Ectodermal cell (in vitro differentiated cells): Measurements from ENCODE around the gene FMN2.

Experiments used
- H3K27ac ChIP-seq: 2 replicates; pipeline ENCODE4 v1.7.0; 2013; ENCODE audit warnings: mild to moderate bottlenecking, low read depth, low read length; ENCODE audit not compliant: insufficient read depth, poor library complexity, severe bottlenecking
- H3K27me3 ChIP-seq: 2 replicates; pipeline ENCODE4 v1.7.0; 2013; ENCODE audit warnings: mild to moderate bottlenecking, low read length; ENCODE audit not compliant: insufficient read depth, control insufficient read depth, poor library complexity, severe bottlenecking
- H3K36me3 ChIP-seq: one replicate; pipeline ENCODE4 v1.7.0; 2013; ENCODE audit warnings: low read length; ENCODE audit not compliant: control insufficient read depth, insufficient read depth
- H3K4me1 ChIP-seq: one replicate; pipeline ENCODE4 v1.7.0; 2013; ENCODE audit warnings: low read length; ENCODE audit not compliant: control insufficient read depth, insufficient read depth
- H3K4me3 ChIP-seq: 2 replicates; pipeline ENCODE4 v1.7.0; 2013; ENCODE audit warnings: low read depth, low read length, control low read depth; ENCODE audit not compliant: insufficient read depth
- H3K9me3 ChIP-seq: 2 replicates; pipeline ENCODE4 v1.7.0; 2013; ENCODE audit warnings: mild to moderate bottlenecking, low read length, moderate library complexity; ENCODE audit not compliant: control insufficient read depth
- WGBS, 2 experiments: methylation state at CpG; one replicate each; pipeline ENCODE4 v1.1.7; 2013; ENCODE audit warnings: missing lambda C conversion rate in 2 of 2; 5-methylcytosine and 5-hydroxymethylcytosine counted together

Gene FMN2

DNA sequence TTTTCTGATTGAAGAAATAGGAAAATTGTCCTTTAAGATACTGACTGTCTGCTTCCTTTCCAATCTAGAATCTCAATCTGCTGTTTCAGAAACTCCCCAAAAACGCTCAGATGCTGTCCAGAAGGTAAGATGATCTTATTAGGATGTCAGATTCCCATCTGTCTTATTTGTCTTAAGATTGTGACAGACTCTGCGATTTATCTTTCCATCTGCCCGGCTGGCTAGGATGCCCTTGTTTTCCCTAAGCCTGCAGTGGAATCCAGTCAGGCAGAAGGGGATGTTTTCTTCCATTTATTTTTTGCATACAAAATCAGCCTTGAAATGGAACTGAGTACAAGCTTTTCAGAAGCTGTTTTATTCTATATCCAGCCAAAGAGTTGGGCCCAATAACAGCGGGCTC lies 96.5 kb downstream of the FMN2 start:
- H3K4me3 ChIP-seq = no peak overlapping the region
- no peaks in the 10 kb centered on the region for H3K27me3 ChIP-seq
- H3K9me3 ChIP-seq = no peaks in the 10 kb centered on the region
- H3K36me3 ChIP-seq = no peaks in the 10 kb centered on the region
- H3K27ac ChIP-seq = no peak overlapping the region
- H3K4me1 ChIP-seq = no peaks in the 10 kb centered on the region
- 96 to 98% methylated on average over 4 of the region's 4 CpGs for WGBS, 2 experiments

DNA sequence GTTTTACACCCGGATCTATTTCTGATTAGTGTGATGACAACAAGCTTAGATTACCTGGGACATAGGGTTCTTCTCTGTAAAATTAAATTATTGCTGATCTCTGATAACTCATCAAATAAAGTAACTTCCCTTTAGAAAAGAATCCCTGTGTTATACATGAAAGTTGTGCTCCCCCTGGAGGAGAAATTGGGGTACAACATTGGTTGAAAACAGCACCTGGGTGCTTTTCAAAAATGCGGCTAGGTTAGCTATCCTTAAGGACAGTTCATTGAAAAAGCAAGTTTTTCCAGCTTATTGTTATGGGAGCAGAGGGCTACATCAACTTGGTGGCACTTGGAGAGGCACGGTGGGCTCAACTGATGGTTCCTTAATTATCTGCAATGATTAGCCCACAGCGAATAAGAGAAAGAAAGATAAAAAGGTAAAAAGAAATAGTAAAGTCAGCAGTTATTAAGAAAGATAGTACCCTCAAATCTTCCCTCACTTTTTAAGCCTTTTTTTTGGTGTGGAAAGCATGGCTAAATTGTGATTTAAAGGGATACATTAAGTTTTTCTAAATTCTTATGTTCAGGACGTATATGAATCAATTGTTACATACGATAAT lies 97.8 kb downstream of the FMN2 start:
- no peaks in the 10 kb centered on the region for H3K9me3 ChIP-seq
- H3K4me1 ChIP-seq = no peaks in the 10 kb centered on the region
- H3K27ac ChIP-seq = no peak overlapping the region
- no peaks in the 10 kb centered on the region for H3K27me3 ChIP-seq
- WGBS, 2 experiments = 48 to 67% methylated on average over 4 to 6 of the region's 6 CpGs
- H3K4me3 ChIP-seq = no peak overlapping the region
- H3K36me3 ChIP-seq = no peaks in the 10 kb centered on the region

DNA sequence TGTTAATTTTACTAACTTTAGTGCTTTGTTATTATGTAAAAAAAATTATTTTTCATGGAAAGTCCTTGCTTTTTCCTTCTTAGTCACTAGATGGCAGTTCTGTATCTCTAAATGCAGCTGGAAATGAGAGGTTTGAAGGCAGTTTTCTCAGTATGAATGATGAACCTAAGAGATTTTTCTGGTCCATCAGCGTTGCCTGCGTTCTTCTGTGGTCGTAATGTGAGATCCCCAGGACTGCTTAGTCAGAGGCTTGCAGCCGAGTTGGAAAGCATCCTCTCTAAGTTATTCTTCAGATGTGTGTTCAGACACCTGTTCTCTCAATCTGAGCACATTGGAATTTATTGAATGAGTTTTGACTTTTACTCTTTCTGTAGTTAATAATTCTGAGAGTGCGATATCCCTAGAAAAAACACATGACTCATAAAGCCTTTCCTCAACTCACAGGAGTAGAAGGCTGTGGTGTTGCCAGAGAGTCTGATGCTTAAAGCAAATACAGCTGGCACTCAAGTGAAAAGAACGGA lies 99.3 kb downstream of the FMN2 start:
- Histone ChIP-seq H3K4me3 (no peak overlapping the region), H3K4me1 (no peaks in the 10 kb centered on the region), H3K36me3 (no peaks in the 10 kb centered on the region), H3K27ac (no peak overlapping the region), H3K9me3 (no peaks in the 10 kb centered on the region), H3K27me3 (no peaks in the 10 kb centered on the region)
- WGBS, 2 experiments = 51 to 62% methylated on average over 5 to 6 of the region's 6 CpGs

DNA sequence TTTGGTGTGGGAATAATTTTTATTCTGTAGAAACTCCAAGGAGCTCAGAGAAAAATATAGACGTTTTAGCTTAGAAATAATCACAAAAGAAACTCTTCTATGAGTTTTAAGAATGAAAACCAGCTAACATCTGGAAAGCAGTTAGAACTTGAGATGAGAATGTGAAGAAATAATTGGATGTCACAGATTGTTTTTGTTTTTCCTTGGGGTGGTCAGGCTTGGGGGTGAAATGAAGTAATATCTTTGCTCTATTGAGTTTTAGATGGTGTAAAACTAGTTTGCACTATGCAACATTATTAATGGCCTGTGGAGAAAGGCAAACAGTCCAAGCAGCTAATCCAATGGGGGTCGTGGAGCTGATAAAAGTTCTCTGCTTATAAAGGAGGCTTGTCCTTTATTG lies 101.2 kb downstream of the FMN2 start:
- Histone ChIP-seq H3K36me3 (no peaks in the 10 kb centered on the region), H3K9me3 (no peaks in the 10 kb centered on the region)
- WGBS, 2 experiments = 80 to 88% methylated on average over 1 to 2 of the region's 2 CpGs

DNA sequence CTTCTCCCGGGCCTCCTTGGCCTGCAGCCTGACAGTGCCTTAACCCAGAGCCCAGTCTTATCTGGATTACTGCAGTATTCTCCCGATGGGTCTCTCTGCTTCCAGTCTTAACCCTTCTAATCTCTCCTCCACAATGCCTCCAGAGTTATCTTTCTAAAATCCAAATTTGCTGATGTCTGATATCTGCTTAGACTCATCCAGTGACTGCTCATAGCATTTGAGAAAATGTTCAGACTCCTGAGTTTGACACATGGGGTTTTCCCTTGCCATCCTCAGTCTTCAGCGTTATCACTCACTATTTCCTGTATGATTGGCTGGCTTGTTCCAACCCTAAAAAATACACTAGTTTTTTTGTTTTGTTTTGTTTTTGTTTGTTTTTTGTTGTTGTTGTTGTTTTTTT lies 102.0 kb downstream of the FMN2 start:
- H3K27me3 ChIP-seq = no peaks in the 10 kb centered on the region

More for the DNA sequence above, 101.2 kb downstream of the FMN2 start:
- Histone ChIP-seq H3K27me3 (no peaks in the 10 kb centered on the region), H3K4me3 (no peak overlapping the region), H3K4me1 (no peaks in the 10 kb centered on the region), H3K27ac (no peak overlapping the region)

DNA sequence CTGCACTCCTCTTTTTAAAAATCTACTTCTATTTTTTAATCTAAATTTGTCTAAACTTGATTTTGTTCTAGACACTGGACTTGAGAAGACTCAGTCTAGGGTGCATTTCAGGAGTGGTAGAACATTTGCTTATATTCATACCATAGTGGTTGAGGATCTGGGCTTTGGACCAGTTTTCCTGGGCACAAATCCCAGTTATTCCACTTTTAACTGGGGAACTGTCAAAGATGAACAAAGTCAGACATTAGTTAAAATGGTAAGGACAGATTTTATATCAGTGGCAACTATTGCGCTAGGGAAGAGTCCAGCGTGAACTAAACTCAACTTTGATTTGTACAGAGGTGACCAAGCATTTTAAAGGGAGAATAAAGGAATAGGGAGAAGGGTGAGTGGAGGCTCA lies 102.4 kb downstream of the FMN2 start:
- no peak overlapping the region for H3K27ac ChIP-seq
- WGBS, 2 experiments = 98 to 99% methylated on average over 2 of the region's 2 CpGs
- no peaks in the 10 kb centered on the region for H3K4me1 ChIP-seq
- H3K27me3 ChIP-seq = no peaks in the 10 kb centered on the region
- H3K4me3 ChIP-seq = no peak overlapping the region
- H3K36me3 ChIP-seq = no peaks in the 10 kb centered on the region
- H3K9me3 ChIP-seq = no peaks in the 10 kb centered on the region

More for the DNA sequence above, 102.0 kb downstream of the FMN2 start:
- no peak overlapping the region for H3K4me3 ChIP-seq
- WGBS, 2 experiments = 89 to 93% methylated on average over 3 of the region's 3 CpGs
- H3K36me3 ChIP-seq = no peaks in the 10 kb centered on the region
- H3K9me3 ChIP-seq = no peaks in the 10 kb centered on the region
- no peak overlapping the region for H3K27ac ChIP-seq
- no peaks in the 10 kb centered on the region for H3K4me1 ChIP-seq

DNA sequence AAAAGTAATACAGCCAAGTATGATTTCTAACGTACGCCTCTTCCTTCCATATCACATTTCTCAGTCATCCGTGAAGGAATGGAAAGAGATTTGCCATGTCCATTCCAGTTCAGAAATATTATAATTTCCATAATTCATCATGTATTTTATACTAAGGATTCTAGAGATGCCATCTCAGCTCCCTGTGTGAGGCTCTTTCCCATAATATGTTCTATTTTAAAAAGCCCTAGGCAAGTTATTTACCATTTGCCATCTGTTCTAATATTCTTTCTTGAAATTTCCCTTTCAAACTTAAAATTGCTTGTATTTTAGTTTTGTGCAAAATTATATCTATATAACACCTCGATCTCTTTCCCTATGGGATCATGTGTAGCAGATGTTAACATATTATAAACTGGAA lies 106.7 kb downstream of the FMN2 start:
- no peaks in the 10 kb centered on the region for H3K36me3 ChIP-seq
- 95 to 100% methylated on average over 3 to 4 of the region's 4 CpGs for WGBS, 2 experiments
- H3K4me3 ChIP-seq = no peak overlapping the region
- no peaks in the 10 kb centered on the region for H3K27me3 ChIP-seq
- H3K4me1 ChIP-seq = no peaks in the 10 kb centered on the region
- no peaks in the 10 kb centered on the region for H3K9me3 ChIP-seq
- no peak overlapping the region for H3K27ac ChIP-seq

DNA sequence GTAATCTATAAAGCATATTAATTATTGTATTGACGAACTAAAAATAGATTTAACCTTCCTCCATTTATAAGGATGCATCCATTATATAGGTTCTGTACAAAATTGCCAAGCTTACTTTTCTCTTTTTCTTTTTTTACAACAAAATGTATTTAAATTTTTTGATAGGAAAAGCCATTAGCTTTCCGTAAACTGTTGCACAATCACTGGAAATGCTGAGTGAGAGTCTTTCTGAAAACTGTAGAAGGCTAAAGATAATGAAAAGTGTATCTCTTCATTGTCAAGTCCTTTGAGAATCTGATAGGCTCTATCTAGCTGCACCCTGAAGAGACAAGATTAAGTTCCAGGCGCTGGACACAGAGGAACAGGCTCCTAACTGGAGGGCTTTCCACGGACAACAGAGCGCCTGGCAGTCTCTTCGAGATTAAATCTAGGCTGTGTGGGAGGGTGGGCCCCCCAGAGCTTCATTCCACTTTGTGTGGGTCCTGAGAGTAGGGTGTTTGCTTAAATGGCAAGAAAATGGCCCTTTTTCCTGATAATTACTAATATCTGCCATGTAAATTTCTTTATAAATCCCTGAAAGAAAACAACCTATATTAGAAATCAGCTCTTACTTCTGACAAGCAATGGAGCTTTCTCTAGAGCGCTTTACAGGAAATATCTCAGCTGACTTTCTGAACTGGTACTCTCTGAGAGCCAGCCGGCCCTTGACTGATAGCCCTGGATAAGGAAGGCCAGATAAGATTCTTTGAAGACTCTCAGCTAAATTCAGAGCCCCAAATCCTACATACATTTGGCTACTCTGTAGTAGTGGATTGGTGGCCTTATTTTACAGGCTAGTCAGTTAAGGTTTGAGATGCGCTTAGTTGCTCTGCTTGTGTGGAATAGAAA lies 108.3 kb downstream of the FMN2 start:
- Histone ChIP-seq H3K36me3 (no peaks in the 10 kb centered on the region), H3K9me3 (no peaks in the 10 kb centered on the region), H3K27me3 (no peaks in the 10 kb centered on the region), H3K4me1 (no peaks in the 10 kb centered on the region), H3K27ac (no peak overlapping the region), H3K4me3 (no peak overlapping the region)
- WGBS, 2 experiments = 93 to 96% methylated on average over 8 of the region's 9 CpGs

DNA sequence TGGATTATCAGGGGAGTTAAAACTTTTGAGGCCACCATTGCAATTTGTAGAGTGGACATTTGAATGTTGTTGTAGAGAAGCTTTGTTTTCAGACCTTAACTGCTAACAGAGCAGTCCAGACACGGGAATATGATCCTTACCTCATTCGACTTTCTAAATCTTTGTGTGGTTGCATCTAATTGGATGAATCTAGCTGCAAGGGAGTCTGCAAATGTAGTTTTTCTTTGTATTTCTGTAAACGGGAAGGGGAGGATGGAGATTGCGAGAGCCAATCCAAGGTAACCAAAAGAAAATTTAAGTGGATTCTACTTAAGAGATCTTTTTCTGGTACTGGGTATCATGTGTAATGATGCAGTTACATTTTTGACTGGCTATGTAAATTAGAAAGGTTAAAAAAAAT lies 110.2 kb downstream of the FMN2 start:
- 93 to 95% methylated on average over 4 of the region's 4 CpGs for WGBS, 2 experiments
- H3K36me3 ChIP-seq = no peaks in the 10 kb centered on the region

DNA sequence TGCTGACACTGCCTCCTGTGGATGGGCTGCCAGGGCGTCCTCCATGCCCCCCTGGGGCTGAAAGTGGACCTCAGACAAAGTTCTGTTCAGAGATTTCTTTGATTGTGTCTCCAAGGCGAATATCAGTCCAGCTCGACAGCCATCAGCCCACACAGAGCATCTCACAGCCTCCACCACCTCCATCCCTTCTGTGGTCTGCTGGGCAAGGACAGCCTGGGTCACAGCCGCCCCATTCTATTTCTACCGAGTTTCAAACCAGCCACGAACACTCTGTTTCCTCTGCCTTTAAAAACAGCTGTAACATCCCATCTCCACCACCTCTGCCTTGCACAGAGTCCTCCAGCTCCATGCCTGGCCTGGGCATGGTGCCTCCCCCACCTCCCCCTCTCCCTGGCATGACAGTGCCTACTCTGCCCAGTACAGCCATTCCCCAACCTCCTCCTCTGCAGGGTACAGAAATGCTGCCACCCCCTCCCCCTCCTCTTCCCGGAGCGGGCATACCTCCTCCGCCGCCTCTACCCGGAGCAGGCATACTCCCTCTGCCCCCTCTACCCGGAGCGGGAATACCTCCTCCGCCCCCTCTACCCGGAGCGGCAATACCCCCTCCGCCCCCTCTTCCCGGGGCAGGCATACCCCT lies 115.5 kb downstream of the FMN2 start:
- no peaks in the 10 kb centered on the region for H3K36me3 ChIP-seq

More for the DNA sequence above, 110.2 kb downstream of the FMN2 start:
- H3K27ac ChIP-seq = no peak overlapping the region
- no peaks in the 10 kb centered on the region for H3K27me3 ChIP-seq
- no peak overlapping the region for H3K4me3 ChIP-seq
- H3K4me1 ChIP-seq = no peaks in the 10 kb centered on the region
- no peaks in the 10 kb centered on the region for H3K9me3 ChIP-seq

More for the DNA sequence above, 115.5 kb downstream of the FMN2 start:
- Histone ChIP-seq H3K9me3 (no peaks in the 10 kb centered on the region), H3K4me1 (no peaks in the 10 kb centered on the region), H3K4me3 (no peak overlapping the region), H3K27ac (no peak overlapping the region), H3K27me3 (no peaks in the 10 kb centered on the region)
- WGBS, 2 experiments = 93 to 95% methylated on average over 15 to 18 of the region's 18 CpGs
